ENCODE results near the gene NFATC3. TPM values are rescaled to one million over a fixed set of nuclear protein-coding genes. Genes with fewer than 3 reads are reported as not detected.

The NFATC3 gene
- total RNA-seq, 4 donors from 2014 or later, result 27.5 to 107 (median 41.6) TPM

DNA sequence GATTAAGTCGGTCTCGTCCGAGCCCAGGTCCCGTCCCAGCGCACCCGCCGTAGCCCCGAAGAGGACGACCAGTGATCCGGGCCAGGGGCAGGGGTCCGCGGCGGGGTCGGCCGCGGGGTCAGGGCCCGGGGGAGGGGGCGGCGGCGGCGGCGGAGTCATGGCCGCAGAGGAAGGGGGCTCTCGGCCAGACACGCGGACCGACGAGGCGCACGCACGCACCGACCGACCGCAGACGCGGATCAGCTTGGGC lies 150.6 kb downstream of the NFATC3 start, which contains the start of gene ESRP2:
Gene ESRP2, minus strand, starts transcription at position 241 of the 250 bp plus-strand sequence. Its CDS starts 82 bp downstream, at position 159.
- WGBS, 2 donors (ENCODE audit: low coverage in 1 of 2), result 0% methylated on average over 20 of the region's 36 CpGs; no CpG with 5 or more reads in 1 of the 2 donors
- peaks cover 11 to 57% (median 39%) of the 10 kb centered on the region in 4 donors for H3K4me1 ChIP-seq
- peak within 1 kb of the TSS; percentile 33 to 62 (median 48) for H3K4me3 ChIP-seq
- TF ChIP-seq POLR2A (IDR thresholded peaks at IDR 0.05), result no peak
- no peak for TF ChIP-seq EP300 (IDR thresholded peaks at IDR 0.05; ENCODE audit: low read depth)
- TF ChIP-seq POLR2AphosphoS5 (IDR thresholded peaks at IDR 0.05), result no peak
- TF ChIP-seq, protein P1, sequence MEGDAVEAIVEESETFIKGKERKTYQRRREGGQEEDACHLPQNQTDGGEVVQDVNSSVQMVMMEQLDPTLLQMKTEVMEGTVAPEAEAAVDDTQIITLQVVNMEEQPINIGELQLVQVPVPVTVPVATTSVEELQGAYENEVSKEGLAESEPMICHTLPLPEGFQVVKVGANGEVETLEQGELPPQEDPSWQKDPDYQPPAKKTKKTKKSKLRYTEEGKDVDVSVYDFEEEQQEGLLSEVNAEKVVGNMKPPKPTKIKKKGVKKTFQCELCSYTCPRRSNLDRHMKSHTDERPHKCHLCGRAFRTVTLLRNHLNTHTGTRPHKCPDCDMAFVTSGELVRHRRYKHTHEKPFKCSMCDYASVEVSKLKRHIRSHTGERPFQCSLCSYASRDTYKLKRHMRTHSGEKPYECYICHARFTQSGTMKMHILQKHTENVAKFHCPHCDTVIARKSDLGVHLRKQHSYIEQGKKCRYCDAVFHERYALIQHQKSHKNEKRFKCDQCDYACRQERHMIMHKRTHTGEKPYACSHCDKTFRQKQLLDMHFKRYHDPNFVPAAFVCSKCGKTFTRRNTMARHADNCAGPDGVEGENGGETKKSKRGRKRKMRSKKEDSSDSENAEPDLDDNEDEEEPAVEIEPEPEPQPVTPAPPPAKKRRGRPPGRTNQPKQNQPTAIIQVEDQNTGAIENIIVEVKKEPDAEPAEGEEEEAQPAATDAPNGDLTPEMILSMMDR (IDR thresholded peaks at IDR 0.05), result no peak
- in situ Hi-C loops (cut with MboI; ENCODE audit: low pct_ligation_motif_present in 1 of 4, low pct_unique_long_range_greater_than_20kb in 1 of 4, low sequenced_read_pairs in 3 of 4) (loop anchor here in 1 of 4 donors (25.0 kb wide), 1 partner anchor 149 kb away; the partner anchor contains the start of gene NFATC3), intact Hi-C loops (cut with DNase I; ENCODE audit: low total_unique reads) (loop anchor here (10.0 kb wide), 1 partner anchor 151 kb away; the partner anchor contains the start of gene NFATC3)
- DNase-seq, result no peak
- no peaks in the 10 kb centered on the region for H3K27me3 ChIP-seq
- H3K27ac ChIP-seq, result peak within 1 kb of the TSS; percentile 91 to 94 (median 92)
- H3K9me3 ChIP-seq, result no peaks in the 10 kb centered on the region
- H3K36me3 ChIP-seq, result no peaks in the 10 kb centered on the region

DNA sequence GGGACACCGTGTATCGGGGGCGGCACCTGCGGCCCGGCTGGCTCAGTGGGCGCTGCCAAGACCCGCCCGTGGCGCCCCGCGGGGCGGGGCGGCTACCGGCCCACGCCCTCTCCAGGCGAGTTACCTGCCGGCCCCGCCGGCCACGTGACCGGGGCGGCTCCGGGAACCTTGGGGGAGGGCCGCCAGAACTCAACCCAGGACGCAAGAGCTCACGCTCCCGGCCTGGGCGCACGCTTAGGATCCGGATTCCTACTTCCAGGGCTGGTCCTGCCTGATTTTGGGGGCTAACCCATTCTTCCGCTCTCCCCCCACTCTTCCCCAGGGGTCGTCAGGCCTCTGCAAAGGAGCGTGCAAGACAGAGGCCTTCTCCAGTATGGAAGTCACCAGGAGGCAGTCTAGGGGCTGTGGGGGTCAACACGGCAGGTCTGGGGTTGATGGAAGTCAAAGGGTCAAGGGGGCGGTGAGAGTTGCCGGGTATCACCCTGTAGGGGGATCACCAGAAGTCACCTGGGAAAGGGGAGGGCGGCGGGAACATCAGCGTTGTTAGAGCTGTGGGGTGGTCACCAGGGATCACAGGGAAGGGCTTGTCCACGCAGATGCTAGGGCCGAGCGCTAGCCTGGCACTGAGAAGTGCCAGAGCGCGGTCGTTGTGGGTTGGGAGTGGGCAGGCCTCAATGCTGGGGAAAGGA lies 151.1 kb downstream of the NFATC3 start:
- H3K9me3 ChIP-seq, result no peaks in the 10 kb centered on the region
- in situ Hi-C loops (cut with MboI; ENCODE audit: low pct_ligation_motif_present in 1 of 4, low pct_unique_long_range_greater_than_20kb in 1 of 4, low sequenced_read_pairs in 3 of 4), result loop anchor here in 1 of 4 donors (25.0 kb wide), 1 partner anchor 149 kb away; the partner anchor contains the start of gene NFATC3
- 13% methylated on average over 40 of the region's 45 CpGs; no CpG with 5 or more reads in 1 of the 2 donors for WGBS, 2 donors (ENCODE audit: low coverage in 1 of 2)
- peak; percentile 93 for DNase-seq
- no peaks in the 10 kb centered on the region for H3K36me3 ChIP-seq
- TF ChIP-seq POLR2A (IDR thresholded peaks at IDR 0.05) (peak; percentile 97), POLR2AphosphoS5 (IDR thresholded peaks at IDR 0.05) (peak; percentile 86 to 97 (median 97)), EP300 (IDR thresholded peaks at IDR 0.05; ENCODE audit: low read depth) (no peak)
- TF ChIP-seq, protein P1 (IDR thresholded peaks at IDR 0.05), result no peak
- intact Hi-C loops (cut with DNase I; ENCODE audit: low total_unique reads), result loop anchor here (10.0 kb wide), 1 partner anchor 151 kb away; the partner anchor contains the start of gene NFATC3
- peaks cover 11 to 57% (median 39%) of the 10 kb centered on the region in 4 donors for H3K4me1 ChIP-seq
- peak overlapping the region; percentile 91 to 94 (median 92) for H3K27ac ChIP-seq
- H3K27me3 ChIP-seq, result no peaks in the 10 kb centered on the region
- peak overlapping the region; percentile 33 to 62 (median 48) for H3K4me3 ChIP-seq

DNA sequence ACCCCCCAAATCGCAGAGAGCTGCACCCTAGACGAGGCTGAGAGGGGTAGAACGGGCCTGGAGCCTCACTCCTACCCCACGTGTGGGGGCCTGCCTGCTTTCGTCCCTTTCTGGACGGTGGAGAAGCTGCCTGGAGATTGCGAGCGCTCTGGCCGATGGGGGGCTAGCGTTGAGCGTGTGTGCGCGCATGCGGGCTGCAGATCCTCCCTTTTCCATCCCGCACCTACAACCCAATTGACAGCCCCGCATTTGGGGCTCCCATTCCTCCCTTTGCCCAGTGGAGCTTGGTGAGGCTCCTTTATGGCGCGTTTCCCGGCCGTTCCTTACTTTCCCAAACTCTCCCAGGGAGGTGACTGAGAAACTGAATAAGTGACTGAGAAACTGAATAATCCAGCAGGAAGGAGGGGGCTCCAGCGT lies 151.7 kb downstream of the NFATC3 start:
- peak overlapping the region; percentile 91 to 94 (median 92) for H3K27ac ChIP-seq

More for the DNA sequence above, 151.7 kb downstream of the NFATC3 start:
- in situ Hi-C loops (cut with MboI; ENCODE audit: low pct_ligation_motif_present in 1 of 4, low pct_unique_long_range_greater_than_20kb in 1 of 4, low sequenced_read_pairs in 3 of 4) (loop anchor here in 1 of 4 donors (25.0 kb wide), 1 partner anchor 150 kb away; the partner anchor contains the start of gene NFATC3), intact Hi-C loops (cut with DNase I; ENCODE audit: low total_unique reads) (loop anchor here (10.0 kb wide), 1 partner anchor 152 kb away; the partner anchor contains the start of gene NFATC3)
- Histone ChIP-seq H3K9me3 (no peaks in the 10 kb centered on the region), H3K36me3 (no peaks in the 10 kb centered on the region), H3K27me3 (no peaks in the 10 kb centered on the region), H3K4me1 (peaks cover 11 to 57% (median 39%) of the 10 kb centered on the region in 4 donors), H3K4me3 (peak overlapping the region; percentile 33 to 62 (median 48))
- DNase-seq, result peak; percentile 38
- TF ChIP-seq, protein P1 (IDR thresholded peaks at IDR 0.05), result no peak
- TF ChIP-seq POLR2AphosphoS5 (IDR thresholded peaks at IDR 0.05) (no peak), EP300 (IDR thresholded peaks at IDR 0.05; ENCODE audit: low read depth) (no peak), POLR2A (IDR thresholded peaks at IDR 0.05) (no peak)
- WGBS, 2 donors (ENCODE audit: low coverage in 1 of 2), result 22% methylated on average over 20 of the region's 21 CpGs; no CpG with 5 or more reads in 1 of the 2 donors
